ENCODE results near the gene GATB.

The GATB gene, protein sequence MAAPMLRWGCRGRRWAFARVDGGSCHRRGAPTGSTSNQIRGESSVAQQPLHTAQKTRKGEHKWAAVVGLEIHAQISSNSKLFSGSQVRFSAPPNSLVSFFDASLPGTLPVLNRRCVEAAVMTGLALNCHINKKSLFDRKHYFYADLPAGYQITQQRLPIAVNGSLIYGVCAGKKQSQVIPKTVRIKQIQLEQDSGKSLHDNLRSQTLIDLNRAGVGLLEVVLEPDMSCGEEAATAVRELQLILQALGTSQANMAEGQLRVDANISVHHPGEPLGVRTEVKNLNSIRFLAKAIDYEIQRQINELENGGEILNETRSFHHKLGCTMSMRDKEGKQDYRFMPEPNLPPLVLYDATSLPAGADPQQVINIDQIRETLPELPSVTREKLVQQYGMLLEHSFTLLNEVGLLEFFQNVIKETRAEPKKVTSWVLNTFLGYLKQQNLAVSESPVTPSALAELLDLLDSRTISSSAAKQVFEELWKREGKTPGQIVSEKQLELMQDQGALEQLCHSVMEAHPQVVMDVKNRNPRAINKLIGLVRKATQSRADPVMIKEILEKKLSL

DNA sequence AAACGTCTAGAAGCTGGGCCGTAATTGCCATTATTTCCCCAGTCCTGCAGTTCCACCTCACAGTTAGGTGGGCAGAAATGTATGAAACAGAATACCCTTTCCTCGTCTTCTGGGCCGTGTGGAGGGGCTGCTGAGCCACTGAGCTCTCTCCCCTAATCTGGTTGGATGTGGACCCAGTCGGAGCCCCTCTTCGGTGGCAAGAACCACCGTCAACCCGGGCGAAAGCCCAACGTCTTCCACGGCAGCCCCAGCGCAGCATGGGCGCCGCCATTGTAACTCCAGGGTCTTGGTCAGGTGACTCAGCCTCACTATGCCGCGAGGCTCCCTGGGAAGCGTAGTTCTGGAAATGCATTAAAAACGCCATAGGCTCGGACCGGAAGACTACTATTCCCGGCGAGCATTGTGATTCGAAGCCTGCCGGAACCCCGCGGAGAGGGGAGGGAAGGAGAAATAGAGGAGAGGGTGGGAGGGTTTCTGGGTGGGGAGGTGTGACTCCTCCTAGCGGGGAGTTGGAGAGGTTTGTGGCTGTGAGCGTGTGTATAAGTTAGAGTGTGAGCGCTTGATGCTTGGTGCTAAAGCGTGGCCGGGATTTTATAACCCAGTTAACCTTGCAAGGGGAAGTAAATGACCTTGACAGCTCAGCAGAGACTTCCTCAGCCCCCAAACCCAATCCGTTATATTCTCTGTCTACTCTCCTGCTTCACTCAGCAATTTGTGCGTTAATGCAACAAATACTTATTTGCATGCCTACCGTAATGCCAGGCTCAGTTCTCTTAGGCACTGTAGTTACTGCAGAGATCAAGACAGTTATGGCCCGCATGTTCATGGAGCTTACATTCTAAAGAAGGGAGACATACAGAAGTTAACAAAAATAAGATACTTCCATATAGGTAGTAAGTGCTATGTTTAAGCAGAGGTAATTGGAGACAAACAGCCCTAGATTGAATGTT, at the start of gene GATB:
Gene GATB (minus strand): TSS at position 296 of the 950 bp plus-strand sequence. CDS start 25 bp downstream, at position 271.
- DNase-seq = peak; percentile 89

DNA sequence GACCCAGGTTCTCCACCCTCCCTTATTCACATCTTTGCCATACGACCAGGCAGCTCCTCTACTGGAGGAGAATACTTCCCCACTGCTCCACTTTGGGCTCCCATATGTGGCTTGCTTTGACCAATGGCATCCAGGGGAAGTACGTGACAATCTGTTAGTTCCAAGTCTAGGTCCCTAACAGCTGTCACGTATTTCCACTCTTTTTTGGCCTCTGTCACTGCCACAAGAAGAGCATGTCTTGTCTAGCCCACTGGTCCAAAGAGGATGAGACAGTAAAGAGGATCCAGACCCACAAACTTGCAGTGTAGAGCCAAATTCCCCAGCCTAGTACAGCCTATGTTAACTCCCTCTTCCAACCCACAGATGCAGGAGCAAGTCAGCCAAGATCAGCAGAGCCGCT, 49.7 kb upstream of the GATB start:
- no peak for DNase-seq

DNA sequence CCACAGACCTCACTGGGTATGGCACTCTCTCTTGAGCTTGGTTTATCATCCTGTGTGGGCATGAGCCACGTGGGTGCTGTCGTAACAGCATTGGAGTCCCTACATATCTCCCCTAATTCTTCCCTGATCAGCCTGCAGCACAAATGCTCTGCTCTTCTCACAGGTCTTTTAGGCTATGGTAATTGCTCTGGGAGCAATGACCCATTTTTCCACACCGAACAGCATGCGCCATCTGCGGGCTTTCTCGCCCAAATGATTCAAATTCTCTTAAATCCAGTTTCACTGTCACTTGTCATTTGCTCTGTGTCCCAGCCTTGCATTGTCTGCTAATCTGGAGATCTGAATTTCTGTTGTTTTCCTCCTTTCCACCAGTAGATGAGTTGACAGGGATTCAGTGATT, 48.9 kb upstream of the GATB start:
- DNase-seq = no peak

DNA sequence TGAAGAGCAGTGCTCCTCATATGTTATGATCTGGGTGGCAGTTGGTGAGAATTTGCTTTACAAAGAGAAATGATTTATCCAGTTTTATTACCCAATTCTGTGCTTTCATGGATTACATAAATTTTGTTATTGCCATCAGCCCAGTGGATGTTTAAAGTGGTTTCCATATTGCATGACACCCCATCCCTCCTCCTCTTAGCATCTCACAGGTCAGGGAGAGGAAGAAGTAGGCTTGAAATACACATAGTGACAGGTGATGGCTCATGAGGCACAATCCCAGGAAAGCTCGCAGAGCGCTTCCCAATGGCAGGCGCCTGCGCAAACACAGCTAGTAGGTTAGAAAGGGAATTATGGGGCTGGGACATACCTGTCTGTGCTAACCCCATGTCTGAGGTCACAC, 47.7 kb upstream of the GATB start:
- DNase-seq = no peak

DNA sequence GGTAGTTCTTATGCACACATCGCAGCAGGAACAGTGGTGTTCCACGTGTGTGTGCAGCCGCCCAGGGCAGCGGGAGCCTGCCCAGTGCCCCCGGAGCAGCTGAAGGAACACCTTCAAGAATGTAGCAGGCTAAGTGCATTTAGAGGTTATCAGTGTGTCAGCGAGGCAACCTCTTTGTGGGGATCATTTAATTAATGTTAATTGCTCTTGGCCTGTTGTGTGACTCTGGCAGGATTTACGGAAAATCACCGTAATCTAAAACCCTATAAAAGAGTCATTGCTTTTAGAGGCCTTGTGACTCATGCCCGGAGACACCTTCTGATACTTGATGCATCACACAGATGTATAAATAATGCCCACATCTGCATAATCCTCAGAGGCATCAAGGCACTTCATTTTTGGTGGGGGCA, 47.3 kb upstream of the GATB start:
- no peak for DNase-seq

DNA sequence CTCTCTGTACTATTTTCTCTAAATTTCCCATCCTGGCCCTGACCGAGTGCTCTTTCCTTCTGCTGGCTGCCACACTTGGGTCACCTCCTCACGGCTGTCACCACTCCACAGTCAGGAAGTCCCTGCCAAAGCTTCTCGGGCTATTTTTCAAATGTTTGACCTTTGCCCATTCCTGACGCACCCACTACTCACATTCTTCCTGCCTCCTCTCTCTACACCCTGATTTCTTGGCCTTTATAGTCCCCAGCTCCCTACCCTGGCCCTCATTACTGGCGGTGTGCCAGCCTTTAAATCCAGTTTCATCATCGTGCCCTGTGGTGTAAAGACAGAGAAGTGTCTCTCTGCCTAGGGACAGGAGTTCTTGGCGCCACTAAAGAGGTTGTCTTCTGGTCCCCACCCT, 46.4 kb upstream of the GATB start:
- no peak for DNase-seq

DNA sequence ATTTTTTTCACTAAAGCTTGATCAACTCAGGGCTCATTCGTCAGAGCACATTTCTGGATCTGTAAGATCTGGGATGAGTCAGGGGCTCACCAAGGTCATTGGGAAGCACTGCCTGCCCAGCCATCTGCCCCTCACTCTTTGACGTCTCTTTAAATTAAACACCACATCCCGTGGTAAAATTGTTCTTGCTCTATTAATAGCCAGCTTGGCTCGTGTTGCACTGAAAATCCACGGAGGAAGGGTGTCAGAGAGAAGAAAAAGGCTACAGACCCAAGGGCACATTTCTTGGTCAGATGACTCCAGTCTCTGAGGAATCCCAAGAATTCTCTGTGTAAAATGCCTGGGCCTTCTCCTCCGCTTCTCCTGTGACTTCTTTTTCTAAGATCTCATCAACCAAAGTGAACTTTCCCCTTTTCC, 45.7 kb upstream of the GATB start:
- no peak for DNase-seq

DNA sequence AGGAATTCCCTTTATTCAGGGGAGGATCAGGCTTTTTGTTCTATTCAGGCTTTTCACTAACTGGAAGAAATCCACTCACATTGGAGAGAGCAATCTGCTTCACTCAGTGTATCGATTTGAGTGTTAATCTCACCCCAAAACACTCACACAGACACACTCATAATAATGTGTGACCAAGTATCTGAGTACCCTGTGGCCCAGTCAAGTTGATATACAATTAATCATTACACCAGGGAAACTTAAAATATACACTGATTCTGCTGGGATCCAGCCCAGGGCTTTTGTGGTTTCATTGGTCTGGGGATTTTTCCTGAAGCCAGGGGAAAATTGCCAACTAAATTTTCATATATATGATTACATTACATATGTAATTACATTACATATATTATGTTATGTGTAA, 44.0 kb upstream of the GATB start:
- DNase-seq = no peak

DNA sequence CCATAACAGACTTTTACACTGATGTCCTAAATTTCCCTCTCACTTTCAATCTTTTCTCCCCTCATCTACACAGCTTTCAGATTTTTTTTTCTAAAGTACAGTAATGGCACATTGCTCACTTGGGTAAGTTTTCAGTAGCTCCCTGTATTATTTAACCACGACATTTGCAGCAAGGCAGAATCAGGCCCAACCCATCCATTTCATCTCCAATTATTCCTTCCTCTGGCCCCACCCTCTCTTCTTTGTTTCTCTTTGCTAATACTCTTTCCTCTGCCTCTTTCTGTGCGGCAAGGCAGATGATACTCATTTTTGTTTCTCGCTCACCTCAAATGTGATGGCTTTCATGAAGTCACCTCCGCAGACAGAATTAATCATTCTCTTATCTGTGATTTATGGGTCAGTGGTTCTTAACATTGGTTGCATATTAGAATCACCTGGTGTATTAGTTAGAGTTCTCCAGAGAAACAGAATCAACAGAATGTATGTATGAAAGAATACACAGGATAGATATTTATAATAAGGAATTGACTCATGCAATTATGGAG, 43.4 kb upstream of the GATB start:
- no peak for DNase-seq

DNA sequence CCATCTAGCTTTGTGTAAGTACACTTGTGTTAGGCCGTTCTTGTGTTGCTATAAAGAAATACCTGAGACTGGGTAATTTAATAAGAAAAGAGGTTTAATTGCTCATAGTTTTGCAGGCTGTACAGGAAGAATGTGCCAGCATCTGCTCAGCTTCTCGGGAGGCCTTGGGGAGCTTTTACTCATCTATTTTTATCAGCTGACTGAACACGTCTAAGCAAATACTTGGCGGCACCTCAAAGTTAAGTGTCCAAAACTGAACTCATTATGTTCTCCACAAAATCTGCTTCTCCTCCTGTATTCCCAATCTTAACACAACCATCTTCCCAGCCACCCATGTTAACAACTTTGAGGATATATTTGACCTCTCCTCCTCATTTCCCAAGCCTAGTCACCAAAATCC, 42.4 kb upstream of the GATB start:
- no peak for DNase-seq

DNA sequence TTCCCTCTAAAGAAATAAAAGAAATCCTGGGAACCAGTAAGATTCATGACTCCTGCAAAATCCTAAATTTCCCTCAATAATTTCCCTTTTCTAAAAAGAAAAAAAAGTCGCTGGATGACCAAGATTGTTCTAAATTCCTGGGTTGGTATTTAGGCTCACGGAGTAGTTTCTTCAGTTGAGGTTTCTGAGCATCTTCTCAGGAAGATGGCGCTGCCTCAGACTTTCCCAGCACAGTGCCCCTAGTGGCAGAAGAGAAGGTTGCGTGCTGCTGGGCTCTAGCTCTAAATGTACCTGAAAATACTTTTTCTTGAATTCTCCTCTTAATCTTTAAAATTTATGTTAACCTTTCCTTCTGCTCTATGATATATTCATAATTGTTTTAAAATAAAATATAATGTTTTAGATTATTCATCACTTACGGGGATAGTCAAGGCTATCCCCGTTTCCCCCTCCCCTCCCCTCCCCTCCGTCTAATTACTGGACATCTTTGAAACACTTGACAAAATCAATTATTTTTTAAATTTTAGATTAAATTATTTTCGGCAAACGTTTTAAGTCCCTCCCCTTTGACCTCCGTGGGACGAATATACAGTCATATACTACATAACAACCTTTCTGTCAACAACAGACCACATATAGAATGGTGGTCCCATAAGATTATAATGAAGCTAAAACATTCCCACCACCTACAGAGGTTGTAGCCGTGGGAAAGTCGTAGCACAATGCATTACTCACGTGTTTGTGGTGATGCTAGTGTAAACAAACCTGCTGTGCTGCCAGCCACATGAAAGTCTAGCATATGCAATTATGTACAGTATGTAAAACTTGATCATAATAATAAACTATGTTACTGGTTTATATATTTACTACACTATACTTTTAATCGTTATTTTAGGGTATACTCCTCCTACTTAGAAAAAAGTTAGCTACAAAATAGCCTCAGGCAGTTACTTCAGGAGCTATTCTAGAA, 41.0 kb upstream of the GATB start:
- DNase-seq = no peak

DNA sequence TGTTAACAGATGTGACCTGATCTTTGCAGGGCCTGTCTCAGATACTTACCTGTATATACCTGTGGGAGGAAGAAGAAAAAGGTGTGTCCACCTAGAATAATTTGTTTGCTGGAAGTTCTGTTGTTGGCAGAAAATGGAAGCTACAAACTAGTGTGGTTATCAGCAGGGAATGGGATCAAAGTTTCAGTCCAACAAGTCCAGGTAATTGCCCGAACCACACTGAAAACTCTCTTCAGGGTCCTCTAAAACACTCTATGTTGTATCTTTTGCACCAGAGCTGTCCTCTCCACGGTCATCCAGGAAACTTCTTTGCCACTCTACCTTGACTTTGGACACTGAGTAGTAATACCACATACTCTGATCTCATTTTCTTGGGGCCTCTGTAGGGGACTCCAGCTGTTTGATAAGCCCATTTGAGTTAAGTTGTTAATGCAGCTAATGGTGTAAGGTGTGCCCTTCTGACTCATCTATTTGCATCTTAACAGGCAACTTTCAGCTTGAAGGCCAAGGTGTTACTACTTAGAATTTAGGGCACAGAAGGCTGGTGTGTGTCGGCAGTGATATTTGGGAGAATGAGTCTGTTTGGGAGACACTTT, 38.7 kb upstream of the GATB start:
- no peak for DNase-seq

DNA sequence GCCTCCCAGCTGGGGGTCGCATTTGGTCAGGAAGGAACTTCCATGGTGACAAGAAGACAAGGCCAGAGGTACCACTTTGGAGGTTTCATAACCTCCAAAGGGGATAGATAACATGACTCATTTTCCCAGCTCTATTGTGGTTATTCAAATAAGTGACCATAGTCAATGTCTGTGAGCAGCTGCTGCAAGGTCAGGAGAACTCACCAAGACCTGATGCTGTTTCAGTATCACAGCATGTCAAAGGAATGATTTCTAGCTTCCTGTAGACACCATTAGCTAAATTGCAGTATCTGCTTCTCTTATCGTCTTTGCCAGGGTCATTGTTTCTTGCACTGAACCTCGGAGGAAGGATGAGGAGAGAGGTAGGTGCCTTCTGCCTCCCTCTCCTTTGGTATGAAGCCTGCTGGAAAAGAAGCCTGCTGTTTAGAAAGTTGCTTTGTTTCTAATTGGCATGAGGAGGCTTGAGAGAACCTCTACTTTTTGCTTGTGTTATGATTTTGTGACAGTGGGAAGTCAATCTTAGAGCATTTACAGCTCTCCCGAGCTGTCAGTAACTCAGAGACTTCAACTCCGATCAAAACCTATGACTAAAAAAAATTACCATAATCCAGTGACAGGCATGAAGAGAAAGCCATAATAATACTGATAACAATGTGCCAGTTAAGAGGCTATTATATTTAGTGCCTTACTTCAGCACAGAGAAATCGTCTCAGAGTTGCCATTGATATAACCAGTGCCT, 38.0 kb upstream of the GATB start:
- DNase-seq = no peak

DNA sequence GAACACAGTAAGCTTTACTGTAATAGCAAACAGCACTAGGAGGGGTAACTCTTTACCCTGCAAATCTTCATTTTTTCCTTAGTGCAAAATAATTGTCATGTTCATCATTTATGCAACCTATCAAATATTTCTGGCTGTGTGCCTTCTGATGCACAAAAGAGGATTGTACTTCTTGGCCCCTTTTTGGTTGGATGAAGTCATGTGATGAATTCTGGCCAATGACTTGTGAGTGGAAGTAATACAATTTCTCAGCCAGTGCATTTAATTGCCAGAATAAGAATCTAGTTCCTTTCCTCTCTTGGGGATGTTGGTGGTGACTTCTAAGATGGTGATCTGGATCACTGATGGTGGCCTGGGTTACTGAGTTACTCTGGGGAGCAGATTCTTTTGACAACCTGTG, 37.0 kb upstream of the GATB start:
- no peak for DNase-seq

DNA sequence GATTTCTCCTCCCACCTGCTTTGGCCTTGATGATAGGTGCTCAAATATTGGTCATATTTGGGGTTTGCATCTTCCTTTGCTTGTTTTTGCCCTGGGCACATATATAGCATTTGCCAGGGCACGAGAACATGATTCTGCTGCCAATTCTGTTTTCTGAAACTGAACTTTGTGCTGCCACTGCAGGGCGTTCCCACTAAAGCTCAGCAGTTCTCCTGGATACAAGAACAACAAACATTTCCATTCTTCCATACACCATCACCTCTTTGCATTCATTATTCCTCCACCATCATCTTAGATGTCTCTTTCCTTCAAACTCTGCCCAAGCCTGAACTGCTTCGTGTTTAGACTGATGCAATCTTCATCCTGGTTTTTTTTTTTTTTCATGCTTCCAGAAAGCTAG, 36.3 kb upstream of the GATB start:
- no peak for DNase-seq

DNA sequence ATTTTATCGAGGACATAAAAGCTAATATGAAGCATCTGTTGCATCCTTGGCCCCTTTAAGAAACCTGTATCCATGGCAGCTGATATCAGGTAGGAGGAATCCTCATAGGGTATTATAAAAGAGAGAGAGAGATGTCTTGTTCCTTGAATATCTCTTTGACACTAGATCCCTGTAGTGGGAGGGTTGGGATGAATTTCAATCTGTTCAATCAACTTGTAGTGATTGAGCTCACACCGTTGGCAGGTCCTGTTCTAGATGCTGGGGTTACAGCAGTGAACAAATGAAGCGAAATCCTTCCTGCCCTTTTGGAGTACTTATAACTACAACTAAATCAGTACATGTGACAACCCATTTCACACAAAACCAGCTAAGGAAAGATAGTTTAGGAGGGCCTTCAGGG, 35.3 kb upstream of the GATB start:
- no peak for DNase-seq

DNA sequence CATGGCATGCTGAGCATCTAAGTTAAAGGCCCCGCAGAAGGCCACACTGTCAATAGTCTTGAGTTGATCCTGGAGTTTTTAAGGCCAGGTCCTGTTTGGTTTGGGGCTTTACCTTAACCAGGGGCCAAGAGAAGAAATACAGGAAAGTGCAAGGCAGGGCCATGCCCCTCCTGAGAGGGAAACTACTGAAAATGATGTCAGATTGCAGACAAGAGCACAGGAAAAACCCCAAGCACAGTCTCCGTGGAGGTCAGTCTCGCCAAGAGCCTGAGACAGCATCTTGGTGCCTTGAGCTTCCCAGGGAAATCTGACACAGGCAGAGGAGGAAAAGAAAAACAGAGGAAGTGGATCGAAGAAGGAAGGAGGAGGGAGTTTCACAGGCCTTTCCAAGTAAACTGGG, 32.2 kb upstream of the GATB start:
- DNase-seq = no peak

DNA sequence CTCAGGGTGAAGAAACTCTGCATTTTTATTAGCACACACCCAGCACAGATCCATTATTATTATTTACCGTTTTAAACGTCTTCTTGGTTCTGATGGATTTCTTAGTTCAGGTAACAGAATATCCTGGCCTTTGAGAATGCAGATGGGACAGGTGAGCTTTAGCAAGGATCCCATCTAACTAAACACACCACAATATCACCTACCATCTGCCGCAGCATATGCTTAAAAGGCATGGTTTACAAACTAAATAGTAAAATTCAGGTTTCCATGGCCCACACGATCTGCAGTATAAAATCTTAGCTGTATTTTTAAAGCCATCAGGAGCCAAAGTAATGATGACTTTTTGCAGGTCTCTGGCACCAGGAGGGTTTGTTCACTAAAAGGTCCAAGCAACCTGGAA, 31.7 kb upstream of the GATB start:
- no peak for DNase-seq

DNA sequence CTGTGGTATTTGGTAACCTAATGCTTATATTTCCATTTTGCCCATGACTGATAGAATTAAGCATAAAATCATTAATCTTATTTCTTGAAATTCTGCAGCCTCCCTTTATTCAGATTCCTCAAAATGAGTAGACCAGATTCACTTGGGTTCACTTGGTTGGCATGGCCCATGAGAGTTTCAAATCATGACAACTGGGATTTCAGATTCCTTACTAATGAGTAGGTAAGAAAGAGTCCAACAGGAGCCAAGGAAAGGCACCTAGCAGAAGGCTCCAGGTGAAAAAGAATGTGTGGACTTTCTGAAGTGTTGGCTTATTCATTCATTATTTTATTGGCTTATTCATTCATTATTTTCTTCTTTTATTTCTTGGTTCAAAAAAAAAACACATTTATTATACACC, 27.2 kb upstream of the GATB start:
- DNase-seq = no peak

DNA sequence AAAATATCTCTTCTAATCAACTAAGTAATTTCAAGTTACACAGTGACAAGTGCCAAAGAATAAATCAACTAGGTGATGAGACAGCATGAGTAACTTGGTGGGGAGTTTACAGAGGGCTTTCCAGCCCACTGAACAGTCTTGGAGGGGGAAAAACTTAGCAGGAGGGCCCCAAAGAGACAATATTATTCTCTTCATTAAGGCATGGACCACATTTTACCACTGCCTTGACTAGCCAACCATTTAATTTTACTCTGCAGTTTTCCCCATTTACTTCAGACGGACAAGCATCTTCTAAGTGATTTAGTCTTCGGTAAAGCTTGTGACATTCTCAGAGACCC, 25.3 kb upstream of the GATB start:
- no peak for DNase-seq

DNA sequence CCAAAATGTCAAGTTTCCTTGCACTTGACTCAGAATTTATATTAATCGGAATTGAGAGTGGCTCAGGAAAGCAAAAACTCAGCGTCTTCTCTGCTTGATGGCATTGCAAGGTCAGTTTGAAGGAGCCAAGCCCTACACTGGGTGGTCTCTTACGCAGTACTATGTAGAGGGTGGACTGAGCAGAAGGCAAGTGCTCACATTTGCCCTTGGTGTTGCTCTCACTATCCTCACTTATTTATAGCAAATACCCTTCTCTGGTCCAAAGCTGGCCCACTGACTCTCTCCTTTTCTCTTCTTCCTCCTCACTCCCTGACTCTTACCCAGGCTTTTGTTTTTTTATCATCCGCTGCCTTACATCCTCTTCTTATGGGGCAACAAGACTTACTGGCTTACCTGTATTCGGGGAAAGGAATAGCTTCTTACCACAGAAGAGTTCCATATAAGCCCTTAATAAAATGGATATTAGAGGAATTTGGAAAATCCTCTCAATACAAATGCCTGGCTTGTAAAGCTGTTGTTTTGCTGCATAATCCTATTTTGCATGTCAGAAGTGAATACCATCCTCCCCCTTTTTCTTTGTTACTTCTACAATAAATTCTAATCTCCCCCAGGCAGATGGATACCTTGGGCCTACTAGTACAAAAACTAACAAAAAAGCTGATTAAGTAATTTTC, 24.8 kb upstream of the GATB start:
- no peak for DNase-seq

Data from NCI-H1417 treated with DMSO at 0.1 percent for 48 hours (cell line).